HUES64 (cell line): Measurements from ENCODE around the gene FCHSD2.

Experiments
- H3K27ac ChIP-seq: 2 replicates; pipeline ENCODE4 v1.7.0; 2013; ENCODE audit warnings: low read depth, low read length, inconsistent platforms
- H3K27me3 ChIP-seq: 2 replicates; pipeline ENCODE4 v1.6.1; 2013; ENCODE audit warnings: mild to moderate bottlenecking, low read length; ENCODE audit not compliant: insufficient read depth
- H3K36me3 ChIP-seq: 2 replicates; pipeline ENCODE4 v1.6.1; 2013; ENCODE audit warnings: mild to moderate bottlenecking, low read length; ENCODE audit not compliant: insufficient read depth
- H3K4me1 ChIP-seq: 2 replicates; pipeline ENCODE4 v1.6.1; 2013; ENCODE audit warnings: mild to moderate bottlenecking, low read length, moderate library complexity; ENCODE audit not compliant: insufficient read depth
- H3K4me3 ChIP-seq: 2 replicates; pipeline ENCODE4 v1.5.1; 2013; ENCODE audit warnings: mild to moderate bottlenecking, low read length, moderate library complexity
- H3K9ac ChIP-seq: 2 replicates; pipeline ENCODE4 v1.6.1; 2013; ENCODE audit warnings: mild to moderate bottlenecking, low read depth, low read length
- H3K9me3 ChIP-seq: 2 replicates; pipeline ENCODE4 v1.6.1; 2013; ENCODE audit warnings: low read depth, low read length; ENCODE audit not compliant: insufficient read depth
- WGBS: fragments of 150-250, 120-280 bp; methylation state at CpG from one replicate; pipeline ENCODE4 v1.1.7; 2013; ENCODE audit warnings: missing lambda C conversion rate; 5-methylcytosine and 5-hydroxymethylcytosine counted together

FCHSD2 gene

GRCh38 chr11:73171436-73172161, 29.5 kb upstream of the FCHSD2 start:
- no peaks in the 10 kb centered on the region for H3K36me3 ChIP-seq
- H3K9me3 ChIP-seq: no peaks in the 10 kb centered on the region
- H3K27me3 ChIP-seq: no peaks in the 10 kb centered on the region
- peaks cover 8% of the 10 kb centered on the region; the same call in 1 of the 2 replicates for H3K4me1 ChIP-seq
- no peak overlapping the region for H3K4me3 ChIP-seq
- no peak overlapping the region for H3K27ac ChIP-seq
- 93% methylated on average over 8 of the region's 8 CpGs for WGBS
- no peak overlapping the region for H3K9ac ChIP-seq

- no peak overlapping the region for H3K27ac ChIP-seq
- no peaks in the 10 kb centered on the region for H3K27me3 ChIP-seq
- WGBS: 92% methylated on average over 2 of the region's 2 CpGs
- no peak overlapping the region for H3K9ac ChIP-seq
- peaks cover 8% of the 10 kb centered on the region; the same call in 1 of the 2 replicates for H3K4me1 ChIP-seq
- no peaks in the 10 kb centered on the region for H3K36me3 ChIP-seq
- no peak overlapping the region for H3K4me3 ChIP-seq
- no peaks in the 10 kb centered on the region for H3K9me3 ChIP-seq
Observed at GRCh38 chr11:73170140-73170539, 28.0 kb upstream of the FCHSD2 start.

- Histone ChIP-seq H3K27me3 (no peaks in the 10 kb centered on the region), H3K9me3 (no peaks in the 10 kb centered on the region), H3K27ac (no peak overlapping the region), H3K4me3 (no peak overlapping the region), H3K36me3 (no peaks in the 10 kb centered on the region), H3K4me1 (peaks cover 8% of the 10 kb centered on the region; the same call in 1 of the 2 replicates), H3K9ac (no peak overlapping the region)
- WGBS: 60% methylated on average over 9 of the region's 11 CpGs
Observed at GRCh38 chr11:73168925-73169579, 26.9 kb upstream of the FCHSD2 start.

GRCh38 chr11:73167363-73167954, 25.3 kb upstream of the FCHSD2 start:
- WGBS: 83% methylated on average over 3 of the region's 3 CpGs
- Histone ChIP-seq H3K9ac (no peak overlapping the region), H3K36me3 (no peaks in the 10 kb centered on the region), H3K4me3 (no peak overlapping the region), H3K9me3 (no peaks in the 10 kb centered on the region), H3K4me1 (peaks cover 8% of the 10 kb centered on the region; the same call in 1 of the 2 replicates), H3K27ac (no peak overlapping the region), H3K27me3 (no peaks in the 10 kb centered on the region)

GRCh38 chr11:73164803-73165540, 22.9 kb upstream of the FCHSD2 start:
- 92% methylated on average over 2 of the region's 2 CpGs for WGBS
- H3K27ac ChIP-seq: no peak overlapping the region
- H3K9ac ChIP-seq: no peak overlapping the region
- peaks cover 8% of the 10 kb centered on the region; the same call in 1 of the 2 replicates for H3K4me1 ChIP-seq
- no peaks in the 10 kb centered on the region for H3K27me3 ChIP-seq
- no peak overlapping the region for H3K4me3 ChIP-seq
- H3K9me3 ChIP-seq: no peaks in the 10 kb centered on the region
- no peaks in the 10 kb centered on the region for H3K36me3 ChIP-seq

- no peaks in the 10 kb centered on the region for H3K9me3 ChIP-seq
- no peak overlapping the region for H3K9ac ChIP-seq
- 92% methylated on average over 2 of the region's 2 CpGs for WGBS
- no peaks in the 10 kb centered on the region for H3K36me3 ChIP-seq
- H3K27me3 ChIP-seq: no peaks in the 10 kb centered on the region
- no peak overlapping the region for H3K27ac ChIP-seq
- H3K4me1 ChIP-seq: peaks cover 1% of the 10 kb centered on the region; the same call in 1 of the 2 replicates
- H3K4me3 ChIP-seq: no peak overlapping the region
Observed at GRCh38 chr11:73163638-73164174, 21.6 kb upstream of the FCHSD2 start.

GRCh38 chr11:73162196-73162740, 20.1 kb upstream of the FCHSD2 start:
- H3K9ac ChIP-seq: no peak overlapping the region
- H3K27ac ChIP-seq: no peak overlapping the region
- no peaks in the 10 kb centered on the region for H3K9me3 ChIP-seq
- no peaks in the 10 kb centered on the region for H3K27me3 ChIP-seq
- WGBS: 93% methylated on average over 10 of the region's 10 CpGs
- H3K4me3 ChIP-seq: no peak overlapping the region
- H3K4me1 ChIP-seq: no peaks in the 10 kb centered on the region
- no peaks in the 10 kb centered on the region for H3K36me3 ChIP-seq

- no peak overlapping the region for H3K4me3 ChIP-seq
- no peaks in the 10 kb centered on the region for H3K9me3 ChIP-seq
- no peaks in the 10 kb centered on the region for H3K36me3 ChIP-seq
- H3K27me3 ChIP-seq: no peaks in the 10 kb centered on the region
- WGBS: 82% methylated on average over 10 of the region's 10 CpGs
- no peaks in the 10 kb centered on the region for H3K4me1 ChIP-seq
- no peak overlapping the region for H3K9ac ChIP-seq
- H3K27ac ChIP-seq: no peak overlapping the region
Observed at GRCh38 chr11:73160005-73160760, 18.1 kb upstream of the FCHSD2 start.

GRCh38 chr11:73159297-73159696, 17.2 kb upstream of the FCHSD2 start:
- Histone ChIP-seq H3K36me3 (no peaks in the 10 kb centered on the region), H3K4me1 (no peaks in the 10 kb centered on the region), H3K4me3 (no peak overlapping the region), H3K27ac (no peak overlapping the region), H3K9me3 (no peaks in the 10 kb centered on the region), H3K27me3 (no peaks in the 10 kb centered on the region), H3K9ac (no peak overlapping the region)
- WGBS: 81% methylated on average over 3 of the region's 3 CpGs

GRCh38 chr11:73158356-73159051, 16.4 kb upstream of the FCHSD2 start:
- Histone ChIP-seq H3K27me3 (no peaks in the 10 kb centered on the region), H3K27ac (no peak overlapping the region), H3K4me3 (no peak overlapping the region), H3K4me1 (peaks cover 1% of the 10 kb centered on the region; the same call in 1 of the 2 replicates), H3K36me3 (no peaks in the 10 kb centered on the region), H3K9ac (no peak overlapping the region), H3K9me3 (no peaks in the 10 kb centered on the region)
- 89% methylated on average over 8 of the region's 8 CpGs for WGBS
